Sigmoid colon (tissue), 7 donors: ENCODE results near the gene C1orf232. TPM values are rescaled to one million over a fixed set of nuclear protein-coding genes. Genes with fewer than 3 reads are reported as not detected.

Experiments used
- DNase-seq: peaks from one replicate; pipeline ENCODE4 v3.0.0-alpha.2; 2019
- H3K27ac ChIP-seq, 4 donors: fragments of 200-600 bp; sonication (generic); one replicate each; pipeline ENCODE4 v1.5.1; 2016 to 2019; ENCODE audit warnings: mild to moderate bottlenecking in 1 of 4
- H3K27me3 ChIP-seq, 3 donors: fragments of 200-600 bp; sonication (generic); one replicate each; pipeline ENCODE4 v1.5.1; 2019; ENCODE audit warnings: mild to moderate bottlenecking in 1 of 3
- H3K36me3 ChIP-seq, 4 donors: fragments of 200-600 bp; sonication (generic); one replicate each; pipeline ENCODE4 v1.5.1; 2016 to 2019
- H3K4me1 ChIP-seq, 4 donors: fragments of 200-600 bp; sonication (generic); one replicate each; pipeline ENCODE4 v1.5.1; 2017 to 2019
- H3K4me3 ChIP-seq, 4 donors: fragments of 200-600 bp; sonication (generic); one replicate each; pipeline ENCODE4 v1.5.1; 2017 to 2019; ENCODE audit warnings: mild to moderate bottlenecking in 2 of 4, moderate library complexity in 1 of 4
- H3K9me3 ChIP-seq, 4 donors: fragments of 200-600 bp in 3 of 4; sonication (generic) in 3 of 4; one replicate each; pipeline versions ENCODE4 v1.5.1 to v1.6.1; 2013 to 2019
- EP300 ChIP-seq, 4 donors: sonication (generic); formaldehyde crosslinking; IDR thresholded peaks; one replicate each; pipeline ENCODE4 v1.6.1; 2017; ENCODE audit warnings: antibody characterized with exemption in 4 of 4
- POLR2A ChIP-seq, 2 donors: fragments of 450-650 bp; IDR thresholded peaks; one replicate each; pipeline ENCODE4 v1.6.1; 2016; ENCODE audit warnings: antibody characterized with exemption in 2 of 2, mild to moderate bottlenecking in 2 of 2, moderate library complexity in 2 of 2
- POLR2AphosphoS5 ChIP-seq, 4 donors: sonication (generic); formaldehyde crosslinking; IDR thresholded peaks; one replicate each; pipeline ENCODE4 v1.6.1; 2017; ENCODE audit warnings: antibody characterized with exemption in 4 of 4
- WGBS, 2 donors: extraction: QIAGEN DNeasy Blood & Tissue Kit; methylation state at CpG; one replicate each; pipeline ENCODE4 v1.1.7; 2013; 5-methylcytosine and 5-hydroxymethylcytosine counted together
- intact Hi-C: fragments of 100-400 bp; cut with DNase I; formaldehyde crosslinking; loops from one replicate; pipeline ENCODE4 v1.15.1; 2023
- polyA plus RNA-seq, 3 donors: library from polyadenylated mRNA; stranded (reverse); fragments of 200-250 nt; gene quantifications; one replicate each; pipeline ENCODE4 v1.2.3, GENCODE V29; 2013
- total RNA-seq, 4 donors: library from RNA; depleted of rRNA; stranded (reverse); fragments of >200 nt; gene quantifications; one replicate each; pipeline ENCODE4 v1.1.0, GENCODE V29; 2016
- TF ChIP-seq, protein P1 (sequence below), 4 experiments: fragments of 450-650 bp in 3 of 4; fragments of 200-600 bp in 1 of 4; IDR thresholded peaks; one replicate each; pipeline ENCODE4 v1.5.1; 2016 to 2019; ENCODE audit warnings: antibody characterized with exemption in 4 of 4, mild to moderate bottlenecking in 3 of 4, moderate library complexity in 2 of 4
- donor health status: healthy with polysubstance abuse.
- donor health status: Bipolar disorder and iron deficiency.
- donor health status: healthy.

The C1orf232 gene
- total and polyA plus RNA-seq, 7 donors: not detected

DNA sequence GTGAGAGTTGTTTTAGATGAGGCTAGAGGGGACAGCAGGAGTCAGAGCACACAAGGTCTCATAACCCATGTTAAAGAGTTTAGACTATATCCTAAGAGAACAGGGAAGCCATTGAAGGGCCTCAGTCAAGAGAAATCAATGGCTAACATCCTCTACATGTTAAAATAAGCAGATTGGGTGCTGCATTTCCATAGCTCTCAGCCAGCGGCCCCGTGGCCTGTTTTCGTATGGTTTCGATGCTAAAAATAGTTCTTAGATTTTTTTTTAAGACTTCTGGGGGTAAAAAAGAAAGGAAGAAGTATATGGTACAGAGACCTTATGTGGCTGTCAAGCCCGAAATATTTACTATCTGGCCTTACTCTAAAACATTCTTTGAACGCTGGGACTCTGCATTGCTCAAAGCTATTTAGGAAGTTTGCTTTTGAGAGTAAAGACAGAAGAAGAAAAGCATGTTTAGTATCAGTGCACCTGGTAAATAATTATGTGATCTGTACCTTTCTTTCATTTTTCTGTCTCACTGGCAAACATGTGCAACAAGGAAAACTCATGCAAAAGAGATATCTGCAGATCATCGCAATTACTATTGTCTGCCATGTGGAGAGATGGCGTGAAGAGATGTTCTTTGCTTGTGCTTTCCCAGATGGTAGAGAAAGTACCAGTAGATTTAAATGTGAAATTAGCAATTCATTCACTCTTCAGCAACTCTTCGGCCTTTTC is 48.7 kb downstream of the C1orf232 start:
- intact Hi-C loops: no loop called here
- DNase-seq: no peak
- H3K9me3 ChIP-seq: no peaks in the 10 kb centered on the region
- H3K27ac ChIP-seq: no peak overlapping the region
- WGBS, 2 donors: 60 to 82% methylated on average over 9 of the region's 9 CpGs
- no peaks in the 10 kb centered on the region for H3K27me3 ChIP-seq
- peaks cover 0 to 35% (median 23%) of the 10 kb centered on the region in 4 donors for H3K4me1 ChIP-seq
- TF ChIP-seq, protein P1, sequence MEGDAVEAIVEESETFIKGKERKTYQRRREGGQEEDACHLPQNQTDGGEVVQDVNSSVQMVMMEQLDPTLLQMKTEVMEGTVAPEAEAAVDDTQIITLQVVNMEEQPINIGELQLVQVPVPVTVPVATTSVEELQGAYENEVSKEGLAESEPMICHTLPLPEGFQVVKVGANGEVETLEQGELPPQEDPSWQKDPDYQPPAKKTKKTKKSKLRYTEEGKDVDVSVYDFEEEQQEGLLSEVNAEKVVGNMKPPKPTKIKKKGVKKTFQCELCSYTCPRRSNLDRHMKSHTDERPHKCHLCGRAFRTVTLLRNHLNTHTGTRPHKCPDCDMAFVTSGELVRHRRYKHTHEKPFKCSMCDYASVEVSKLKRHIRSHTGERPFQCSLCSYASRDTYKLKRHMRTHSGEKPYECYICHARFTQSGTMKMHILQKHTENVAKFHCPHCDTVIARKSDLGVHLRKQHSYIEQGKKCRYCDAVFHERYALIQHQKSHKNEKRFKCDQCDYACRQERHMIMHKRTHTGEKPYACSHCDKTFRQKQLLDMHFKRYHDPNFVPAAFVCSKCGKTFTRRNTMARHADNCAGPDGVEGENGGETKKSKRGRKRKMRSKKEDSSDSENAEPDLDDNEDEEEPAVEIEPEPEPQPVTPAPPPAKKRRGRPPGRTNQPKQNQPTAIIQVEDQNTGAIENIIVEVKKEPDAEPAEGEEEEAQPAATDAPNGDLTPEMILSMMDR (IDR thresholded peaks at IDR 0.05): no peak
- TF ChIP-seq EP300 (IDR thresholded peaks at IDR 0.05): no peak
- TF ChIP-seq POLR2AphosphoS5 (IDR thresholded peaks at IDR 0.05): no peak
- no peak for TF ChIP-seq POLR2A (IDR thresholded peaks at IDR 0.05)
- H3K36me3 ChIP-seq: peaks cover 0 to 43% (median 5%) of the 10 kb centered on the region in 4 donors
- H3K4me3 ChIP-seq: no peak overlapping the region

DNA sequence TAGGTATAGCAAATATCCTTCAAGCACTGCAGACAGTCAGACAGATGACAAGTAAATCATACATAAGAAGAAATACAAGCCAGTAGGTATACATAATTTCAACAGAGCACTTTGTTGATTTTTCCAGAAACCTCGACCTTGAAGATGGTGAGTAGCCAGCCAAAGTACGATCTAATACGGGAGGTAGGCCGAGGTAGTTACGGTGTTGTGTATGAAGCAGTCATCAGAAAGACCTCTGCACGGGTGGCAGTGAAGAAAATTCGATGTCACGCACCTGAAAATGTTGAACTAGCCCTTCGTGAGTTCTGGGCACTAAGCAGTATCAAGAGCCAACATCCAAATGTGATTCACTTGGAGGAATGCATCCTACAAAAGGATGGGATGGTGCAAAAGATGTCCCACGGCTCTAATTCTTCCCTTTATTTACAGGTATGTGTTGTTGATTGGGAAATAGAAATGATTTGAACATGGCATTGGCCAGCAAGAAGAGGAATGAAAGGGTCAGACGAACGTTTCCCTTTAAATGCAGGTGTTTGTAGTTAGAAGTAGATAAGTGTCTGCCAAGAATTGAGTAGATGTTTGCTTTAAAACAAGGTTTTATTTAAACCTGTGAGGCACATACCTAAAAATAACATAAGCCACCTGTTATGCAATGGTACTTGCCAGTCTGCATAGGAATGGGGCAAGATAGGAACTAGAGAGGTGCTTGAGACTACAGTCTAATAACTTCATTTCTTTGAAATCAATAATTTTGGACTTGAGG is 54.4 kb downstream of the C1orf232 start:
- H3K27me3 ChIP-seq: no peaks in the 10 kb centered on the region
- H3K27ac ChIP-seq: no peak overlapping the region
- peaks cover 0 to 51% (median 10%) of the 10 kb centered on the region in 4 donors for H3K36me3 ChIP-seq
- no peak overlapping the region for H3K4me3 ChIP-seq
- WGBS, 2 donors: 24 to 68% methylated on average over 12 of the region's 12 CpGs
- H3K9me3 ChIP-seq: no peaks in the 10 kb centered on the region
- no peak for DNase-seq
- intact Hi-C loops: loop anchor here (5.0 kb wide), 2 partner anchors 118 to 212 kb away; partner anchors contain the start of gene CEP85
- TF ChIP-seq EP300 (IDR thresholded peaks at IDR 0.05) (no peak), POLR2A (IDR thresholded peaks at IDR 0.05) (no peak), POLR2AphosphoS5 (IDR thresholded peaks at IDR 0.05) (no peak)
- TF ChIP-seq, protein P1 (IDR thresholded peaks at IDR 0.05): no peak
- H3K4me1 ChIP-seq: peaks cover 0 to 27% (median 23%) of the 10 kb centered on the region in 4 donors

Other genes starting within 250 kb of the C1orf232 start
- gene PAFAH2, start 170.9 kb downstream of the C1orf232 start, total RNA-seq: 10 to 100 TPM in 2 of 4 donors, 1 to 10 TPM in 2; 6.7 to 12.2 (median 9.8) TPM
- gene PAFAH2, start 170.9 kb downstream of the C1orf232 start, polyA plus RNA-seq: 10 to 100 TPM; 19.2 to 36.1 (median 19.3) TPM
- gene EXTL1, start 147.2 kb downstream of the C1orf232 start, total RNA-seq: 1 to 10 TPM in 3 of 4 donors, under 1 TPM in 1; 0.99 to 1.5 (median 1.1) TPM
- gene EXTL1, start 147.2 kb downstream of the C1orf232 start, polyA plus RNA-seq: under 1 TPM in 2 of 3 donors, not detected in 1; under 0.01 to 0.39 TPM
- under 1 TPM in 1 of 4 donors, not detected in 3; 0.16 TPM for gene SLC30A2, start 122.8 kb downstream of the C1orf232 start, total RNA-seq
- under 1 TPM in 2 of 3 donors, not detected in 1; 0.07 to 0.92 TPM for gene SLC30A2, start 122.8 kb downstream of the C1orf232 start, polyA plus RNA-seq
- gene TRIM63, start 101.3 kb downstream of the C1orf232 start, total RNA-seq: 1 to 10 TPM in 1 of 4 donors, under 1 TPM in 1, not detected in 2; 0.81 to 2.1 TPM
- 1 to 10 TPM in 1 of 3 donors, under 1 TPM in 2; 0.35 to 1.8 (median 0.46) TPM for gene TRIM63, start 101.3 kb downstream of the C1orf232 start, polyA plus RNA-seq
- 10 to 100 TPM in 1 of 4 donors, 1 to 10 TPM in 3; 4.2 to 15.7 (median 6.6) TPM for gene PDIK1L, start 57.1 kb downstream of the C1orf232 start, total RNA-seq
- gene PDIK1L, start 57.1 kb downstream of the C1orf232 start, polyA plus RNA-seq: 1 to 10 TPM; 4.6 to 5.4 (median 5.0) TPM
- 1 to 10 TPM; 1.1 to 4.2 (median 2.2) TPM for gene FAM110D, start 9.9 kb downstream of the C1orf232 start, total RNA-seq
- 1 to 10 TPM in 1 of 3 donors, under 1 TPM in 1, not detected in 1; 0.60 to 1.1 TPM for gene FAM110D, start 9.9 kb downstream of the C1orf232 start, polyA plus RNA-seq
- gene ZNF593, start 945 bp upstream of the C1orf232 start, total RNA-seq: 10 to 100 TPM; 16.3 to 37.2 (median 32.1) TPM
- 100 to 1,000 TPM in 1 of 3 donors, 10 to 100 TPM in 2; 38.4 to 114 (median 61.3) TPM for gene ZNF593, start 945 bp upstream of the C1orf232 start, polyA plus RNA-seq
- gene ZNF593OS, start 2.9 kb upstream of the C1orf232 start, total RNA-seq: not detected
- gene ZNF593OS, start 2.9 kb upstream of the C1orf232 start, polyA plus RNA-seq: under 1 TPM in 1 of 3 donors, not detected in 2; 0.13 TPM
- gene CNKSR1, start 8.5 kb upstream of the C1orf232 start, total RNA-seq: 1 to 10 TPM in 2 of 4 donors, under 1 TPM in 1, not detected in 1; 0.82 to 4.7 (median 1.8) TPM
- 10 to 100 TPM; 13.8 to 29.0 (median 16.0) TPM for gene CNKSR1, start 8.5 kb upstream of the C1orf232 start, polyA plus RNA-seq
- not detected for gene CATSPER4, start 21.6 kb upstream of the C1orf232 start, total RNA-seq
- under 1 TPM in 1 of 3 donors, not detected in 2; 0.04 TPM for gene CATSPER4, start 21.6 kb upstream of the C1orf232 start, polyA plus RNA-seq
- gene CEP85, start 65.2 kb upstream of the C1orf232 start, total RNA-seq: 1 to 10 TPM; 1.9 to 5.4 (median 3.3) TPM
- 10 to 100 TPM in 1 of 3 donors, 1 to 10 TPM in 2; 2.4 to 12.9 (median 9.7) TPM for gene CEP85, start 65.2 kb upstream of the C1orf232 start, polyA plus RNA-seq
- gene SH3BGRL3, start 111.1 kb upstream of the C1orf232 start, total RNA-seq: 10 to 100 TPM; 32.9 to 41.5 (median 37.6) TPM
- gene SH3BGRL3, start 111.1 kb upstream of the C1orf232 start, polyA plus RNA-seq: 100 to 1,000 TPM; 303 to 575 (median 543) TPM
- gene UBXN11, start 137.7 kb upstream of the C1orf232 start, total RNA-seq: 10 to 100 TPM in 3 of 4 donors, 1 to 10 TPM in 1; 9.8 to 17.7 (median 13.1) TPM
- 10 to 100 TPM in 1 of 3 donors, 1 to 10 TPM in 2; 3.0 to 22.7 (median 4.2) TPM for gene UBXN11, start 137.7 kb upstream of the C1orf232 start, polyA plus RNA-seq
- 1 to 10 TPM in 2 of 4 donors, not detected in 2; 1.6 to 5.7 TPM for gene CD52, start 149.0 kb upstream of the C1orf232 start, total RNA-seq
- gene CD52, start 149.0 kb upstream of the C1orf232 start, polyA plus RNA-seq: 100 to 1,000 TPM in 1 of 3 donors, 10 to 100 TPM in 2; 19.8 to 556 (median 41.4) TPM
- 1 to 10 TPM in 1 of 4 donors, under 1 TPM in 1, not detected in 2; 0.55 to 1.8 TPM for gene CRYBG2, start 185.2 kb upstream of the C1orf232 start, total RNA-seq
- gene CRYBG2, start 185.2 kb upstream of the C1orf232 start, polyA plus RNA-seq: 10 to 100 TPM; 13.8 to 21.0 (median 19.9) TPM
- gene ZNF683, start 203.8 kb upstream of the C1orf232 start, total RNA-seq: not detected
- under 1 TPM in 1 of 3 donors, not detected in 2; 0.52 TPM for gene ZNF683, start 203.8 kb upstream of the C1orf232 start, polyA plus RNA-seq
- not detected for gene LIN28A, start 241.9 kb upstream of the C1orf232 start, total RNA-seq
- not detected for gene LIN28A, start 241.9 kb upstream of the C1orf232 start, polyA plus RNA-seq